NOMO-1 treated with DMSO at 0.1 percent for 48 hours (cell line): ENCODE measurements around the gene PSMD8.

Experiments used
- DNase-seq: peaks from one replicate; lab custom pipeline; 2025; ENCODE audit not compliant: unreplicated experiment; lab: John Stamatoyannopoulos, UW

Gene PSMD8

DNA sequence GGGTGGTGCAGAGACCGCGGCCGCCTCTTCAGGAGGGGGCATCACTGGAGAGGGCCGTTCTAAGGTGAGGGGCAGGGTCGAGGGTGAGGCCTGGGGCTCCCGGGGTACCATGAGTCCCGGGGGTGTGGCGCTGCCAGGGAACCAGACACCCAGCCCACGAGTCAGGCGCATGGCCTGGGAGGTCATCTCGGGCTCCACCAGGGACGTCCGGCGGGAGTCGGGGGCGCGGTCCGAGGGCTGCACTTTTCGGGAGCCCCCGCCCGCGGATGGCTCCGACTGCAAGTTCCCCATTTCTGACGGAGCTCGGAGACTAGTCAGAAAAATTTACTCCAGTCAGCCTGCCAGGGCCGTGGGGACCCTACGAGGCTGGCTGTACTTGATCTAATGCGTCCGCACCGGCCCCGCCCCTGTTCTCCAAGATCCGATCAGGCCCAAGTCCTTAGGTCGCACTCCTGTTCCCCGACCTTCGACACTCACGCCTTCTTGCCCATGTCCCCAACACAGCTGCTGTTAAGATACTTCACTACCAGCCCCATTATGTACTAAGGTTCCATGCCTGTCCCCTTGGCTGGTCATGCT is 12.7 kb downstream of the PSMD8 start:
- peak; percentile 43 for DNase-seq

DNA sequence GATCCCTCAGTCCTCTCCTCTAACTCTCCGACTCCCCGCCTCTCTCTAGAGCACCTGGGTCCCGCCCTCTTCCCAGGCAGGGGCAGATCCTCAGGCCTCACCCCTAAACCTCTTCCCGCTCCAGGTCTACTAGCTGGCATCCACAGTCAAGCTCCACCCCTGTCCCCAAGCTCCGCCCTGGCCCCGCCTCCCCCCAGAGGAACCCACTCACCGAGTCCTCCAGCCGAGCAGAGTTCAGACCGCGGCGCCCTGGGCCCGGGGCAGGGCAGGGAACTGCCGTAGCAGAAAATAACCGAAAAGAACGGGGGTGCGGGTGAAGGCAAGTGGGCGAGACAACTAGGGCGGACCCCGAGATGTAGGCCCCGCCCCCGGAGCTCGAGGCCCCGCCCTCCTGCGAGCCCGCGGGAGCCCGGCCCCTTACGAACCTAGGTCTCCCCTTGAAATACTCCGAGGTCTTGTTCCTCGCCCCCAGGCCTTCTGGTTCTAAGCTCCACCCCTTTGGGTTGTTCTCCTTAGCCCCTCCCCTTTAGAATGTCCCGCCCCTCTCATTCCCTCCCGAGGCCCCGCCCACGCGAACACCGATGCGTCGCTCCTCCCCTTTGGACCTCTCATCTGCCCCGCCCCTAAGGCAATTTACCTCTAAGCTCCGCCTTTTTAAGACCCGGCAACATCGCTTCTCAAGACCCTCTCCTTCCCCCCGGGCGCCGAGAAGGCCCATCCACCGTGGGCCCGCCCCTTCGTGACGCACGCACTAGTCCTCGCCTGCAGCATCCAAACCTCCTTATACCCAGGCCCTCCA is 13.4 kb downstream of the PSMD8 start, which contains the start of gene GGN:
Gene GGN, minus strand, starts transcription at position 485 of the 799 bp plus-strand sequence. CDS start 773 bp downstream, outside the sequence.
- peak; percentile 62 for DNase-seq

DNA sequence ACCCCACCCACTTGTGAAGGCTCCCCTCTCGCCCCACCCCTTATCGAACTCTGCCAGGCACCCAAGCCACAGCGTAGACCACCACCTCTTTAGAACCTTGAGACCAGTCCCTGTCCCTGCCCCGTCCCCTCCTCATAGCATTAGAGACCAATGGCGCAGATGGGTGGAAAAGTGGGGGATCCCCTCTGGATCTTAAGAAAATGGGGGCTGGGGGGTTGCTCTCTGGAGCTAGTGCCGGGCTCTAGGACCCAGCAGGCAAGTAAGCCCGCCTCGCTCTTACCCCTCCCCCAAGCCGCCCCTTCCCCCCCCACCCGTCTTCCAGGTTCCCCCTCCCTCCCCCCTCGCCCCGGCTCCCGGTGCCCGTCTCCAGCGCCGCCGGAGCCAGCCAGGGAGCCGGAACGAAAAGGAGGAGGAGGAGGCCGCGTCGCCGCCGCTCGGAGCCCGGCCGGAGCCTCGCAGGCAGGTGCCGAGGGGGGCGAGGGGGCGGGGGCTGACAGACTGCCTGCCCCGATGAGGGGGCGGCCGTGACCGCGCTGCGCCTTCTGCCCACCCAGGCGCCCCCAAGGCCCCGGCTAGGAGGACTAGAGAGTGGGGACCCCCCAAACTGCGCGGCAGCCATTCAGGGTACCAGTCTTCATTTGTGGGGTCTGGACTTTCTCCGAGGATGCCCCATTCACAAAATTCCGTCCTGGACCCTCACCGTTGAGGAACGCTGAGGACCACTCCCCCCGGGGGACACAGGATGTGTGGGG is 14.2 kb downstream of the PSMD8 start, which contains the start of gene SPRED3:
Gene SPRED3, plus strand, starts transcription at position 349 of the 752 bp plus-strand sequence. CDS start 1,606 bp downstream, outside the sequence.
- no peak for DNase-seq

DNA sequence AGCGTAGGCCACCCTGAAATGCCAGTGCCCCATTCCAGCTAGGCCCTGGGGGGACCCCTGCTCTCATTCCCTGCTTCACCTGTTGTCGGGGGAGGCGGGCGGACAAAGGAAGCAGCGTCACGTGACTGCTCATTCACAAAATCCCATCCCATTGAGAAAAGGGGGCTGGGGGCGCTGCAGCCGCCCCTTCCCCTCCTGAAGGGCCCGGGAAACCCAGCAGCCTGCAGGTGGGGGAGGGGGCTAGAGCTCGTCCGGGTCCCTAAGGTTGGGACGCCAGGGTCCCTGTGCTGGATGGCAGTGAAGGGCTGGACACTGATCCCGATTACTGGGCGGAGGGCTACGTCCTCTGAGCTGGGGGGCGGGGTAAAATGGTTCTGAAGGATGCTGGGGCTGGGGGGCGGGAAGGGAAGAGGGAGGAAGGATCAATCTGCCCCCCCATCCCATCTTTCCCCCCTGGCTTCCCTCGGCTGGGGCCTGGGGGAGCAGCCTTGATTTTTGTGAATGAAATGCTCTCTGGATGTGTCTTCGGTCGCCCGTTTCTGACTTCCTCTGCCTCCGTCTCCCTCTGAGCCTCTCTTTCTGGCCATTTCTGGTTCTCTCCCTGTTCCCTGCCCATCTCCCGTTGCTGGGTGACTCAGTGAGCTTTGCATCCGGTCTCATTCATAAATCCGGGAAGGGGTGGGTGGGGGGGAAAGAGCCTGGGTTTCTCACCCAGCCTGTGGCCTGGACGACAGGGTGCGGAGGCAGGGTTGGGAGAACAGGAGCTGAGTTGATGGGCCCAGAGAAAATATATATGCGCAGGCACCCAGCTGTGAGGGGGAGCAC is 14.9 kb downstream of the PSMD8 start:
- DNase-seq: no peak

DNA sequence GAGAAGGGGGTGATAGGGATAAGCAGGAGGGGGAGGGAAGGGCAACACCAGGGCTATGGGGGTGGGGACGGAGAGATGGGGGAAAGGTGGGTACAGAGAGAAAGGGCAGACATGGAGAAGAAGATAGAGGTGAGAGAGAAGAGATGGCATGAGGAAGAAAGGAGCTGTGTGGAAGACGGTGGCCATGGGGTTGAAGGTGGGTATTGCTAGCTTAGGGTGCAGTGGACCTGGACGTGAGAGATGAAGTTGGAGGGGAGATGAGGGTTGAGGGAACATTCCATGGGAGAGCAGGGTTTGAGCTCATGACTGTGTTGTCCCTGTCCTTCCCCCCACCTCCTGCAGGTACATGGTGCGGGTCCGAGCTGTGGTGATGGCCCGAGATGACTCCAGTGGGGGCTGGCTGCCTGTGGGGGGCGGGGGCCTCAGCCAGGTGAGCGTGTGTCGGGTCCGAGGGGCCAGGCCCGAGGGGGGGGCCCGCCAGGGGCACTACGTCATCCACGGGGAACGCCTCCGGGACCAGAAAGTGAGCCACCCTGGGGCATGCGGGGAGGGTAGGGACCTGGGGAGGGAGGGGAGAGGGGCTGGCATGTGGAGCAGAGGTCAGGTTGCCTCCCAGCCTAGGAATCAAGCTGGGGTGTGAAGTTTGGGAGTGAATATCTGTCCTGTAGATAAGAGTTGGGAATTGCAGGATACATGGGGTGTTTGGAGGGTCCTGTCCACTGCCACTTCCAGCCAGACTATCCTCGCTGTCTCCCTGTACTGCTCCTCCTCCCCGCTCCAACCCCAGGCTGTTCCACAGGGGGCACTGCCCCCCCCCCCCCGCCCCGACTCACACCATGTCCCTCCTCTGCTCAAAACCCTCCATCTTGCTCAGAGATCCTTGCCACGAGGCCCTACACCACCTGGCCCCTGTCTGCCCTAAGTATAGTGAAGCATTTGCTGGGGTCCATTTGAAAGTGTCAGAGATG is 15.9 kb downstream of the PSMD8 start:
- no peak for DNase-seq

DNA sequence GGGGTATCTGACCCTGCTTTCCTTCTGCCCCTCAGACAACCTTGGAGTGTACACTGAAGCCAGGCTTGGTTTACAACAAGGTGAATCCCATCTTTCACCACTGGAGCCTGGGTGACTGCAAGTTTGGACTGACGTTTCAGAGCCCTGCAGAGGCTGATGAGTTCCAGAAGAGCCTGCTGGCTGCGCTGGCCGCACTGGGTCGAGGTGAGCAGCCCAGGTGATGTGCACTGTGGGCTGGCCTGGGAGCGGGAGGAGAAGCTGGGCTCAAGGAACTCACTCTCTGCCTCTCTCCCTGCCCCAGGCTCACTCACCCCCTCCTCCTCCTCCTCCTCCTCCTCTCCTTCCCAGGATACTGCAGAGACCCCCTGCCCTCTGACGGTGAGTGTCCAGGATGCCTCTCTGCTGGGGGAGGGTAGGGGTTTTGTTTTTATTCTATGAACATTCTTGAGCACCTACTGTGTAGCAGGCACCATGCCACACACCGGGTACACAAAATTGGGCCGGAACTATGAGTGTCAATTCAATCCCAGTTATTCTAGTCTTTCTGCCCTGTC is 17.6 kb downstream of the PSMD8 start:
- DNase-seq: no peak

DNA sequence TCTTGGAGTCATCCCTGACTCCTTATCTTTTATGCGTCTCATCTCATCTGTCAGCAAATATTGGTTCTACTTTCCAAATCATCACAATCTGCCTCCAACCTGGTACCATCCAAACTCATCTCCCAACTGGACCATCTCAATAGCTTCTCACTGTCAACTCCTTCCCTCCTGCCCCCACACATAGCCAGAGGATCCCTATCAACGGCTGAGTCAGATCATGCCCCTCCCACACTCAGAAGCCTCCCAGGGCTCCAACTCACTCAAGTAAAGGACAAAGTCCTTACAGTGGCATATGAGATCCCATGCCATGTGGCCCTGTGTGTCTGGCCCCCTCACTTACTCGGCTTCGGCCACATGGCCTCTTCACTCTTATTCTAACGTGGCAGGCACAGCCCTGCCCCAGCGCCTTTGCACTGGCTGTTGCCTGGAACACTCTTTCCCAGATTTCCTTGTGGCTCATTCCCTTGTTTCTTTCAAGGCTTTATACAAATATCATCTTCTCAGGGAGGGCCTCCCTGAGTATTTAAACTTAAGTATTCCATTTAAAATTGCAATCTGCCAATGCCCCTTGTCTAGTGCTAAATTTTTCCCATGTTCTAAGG is 18.4 kb downstream of the PSMD8 start:
- no peak for DNase-seq

DNA sequence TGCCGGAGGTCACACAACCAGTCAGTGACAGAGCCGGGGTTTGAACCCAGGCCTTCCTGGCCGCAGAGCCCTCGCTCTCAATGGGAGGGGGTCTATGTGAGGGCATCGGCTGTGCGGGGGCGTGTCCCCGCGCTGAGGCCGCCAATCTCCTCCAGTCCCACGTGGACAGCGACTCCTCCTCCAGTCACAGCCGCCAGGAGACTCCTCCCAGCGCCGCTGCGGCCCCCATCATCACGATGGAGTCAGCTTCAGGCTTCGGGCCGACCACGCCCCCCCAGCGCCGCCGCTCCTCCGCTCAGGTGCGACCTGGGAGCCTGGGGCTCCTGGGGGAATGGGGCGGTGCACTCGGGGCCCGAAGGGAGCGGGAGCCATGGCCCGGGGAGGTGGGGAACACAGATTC is 20.1 kb downstream of the PSMD8 start:
- no peak for DNase-seq

DNA sequence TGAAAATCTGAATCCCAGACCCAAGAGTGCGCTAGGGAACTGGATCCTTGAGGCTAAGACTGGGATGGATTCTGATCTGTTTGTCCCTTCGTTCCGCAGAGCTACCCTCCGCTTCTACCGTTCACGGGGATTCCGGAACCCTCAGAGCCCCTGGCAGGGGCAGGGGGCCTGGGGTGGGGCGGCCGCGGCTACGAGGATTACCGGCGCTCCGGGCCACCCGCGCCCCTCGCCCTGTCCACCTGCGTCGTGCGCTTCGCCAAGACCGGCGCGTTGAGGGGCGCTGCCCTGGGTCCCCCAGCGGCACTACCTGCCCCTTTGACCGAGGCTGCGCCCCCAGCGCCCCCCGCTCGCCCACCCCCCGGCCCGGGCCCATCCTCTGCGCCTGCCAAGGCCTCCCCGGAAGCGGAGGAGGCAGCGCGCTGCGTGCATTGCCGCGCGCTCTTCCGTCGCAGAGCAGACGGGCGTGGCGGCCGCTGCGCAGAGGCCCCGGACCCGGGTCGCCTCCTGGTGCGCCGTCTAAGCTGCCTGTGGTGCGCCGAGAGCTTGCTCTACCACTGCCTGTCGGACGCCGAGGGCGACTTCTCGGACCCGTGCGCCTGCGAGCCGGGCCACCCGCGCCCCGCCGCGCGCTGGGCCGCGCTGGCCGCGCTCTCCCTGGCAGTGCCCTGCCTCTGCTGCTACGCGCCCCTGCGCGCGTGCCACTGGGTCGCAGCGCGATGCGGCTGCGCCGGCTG is 21.2 kb downstream of the PSMD8 start:
- DNase-seq: no peak

DNA sequence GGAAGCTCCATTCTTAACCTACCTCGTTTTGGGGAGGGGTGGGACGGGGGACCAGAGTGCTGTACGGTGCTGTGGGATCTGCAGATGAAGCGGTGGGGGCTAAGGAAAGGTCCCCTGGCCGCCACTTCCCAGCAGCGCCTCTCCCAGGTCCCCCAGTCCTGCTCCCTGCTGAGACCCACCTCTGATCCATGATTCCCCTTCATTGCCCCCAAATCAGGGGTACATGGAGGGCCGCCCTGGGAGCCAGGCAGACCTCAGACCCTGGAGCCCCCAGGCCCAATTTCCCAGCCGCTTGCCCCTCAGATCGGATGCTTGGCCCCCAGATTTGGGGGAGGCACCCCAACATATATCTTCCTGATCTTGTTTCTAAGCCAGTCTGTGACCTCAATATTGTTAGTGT is 24.7 kb downstream of the PSMD8 start:
- DNase-seq: no peak

DNA sequence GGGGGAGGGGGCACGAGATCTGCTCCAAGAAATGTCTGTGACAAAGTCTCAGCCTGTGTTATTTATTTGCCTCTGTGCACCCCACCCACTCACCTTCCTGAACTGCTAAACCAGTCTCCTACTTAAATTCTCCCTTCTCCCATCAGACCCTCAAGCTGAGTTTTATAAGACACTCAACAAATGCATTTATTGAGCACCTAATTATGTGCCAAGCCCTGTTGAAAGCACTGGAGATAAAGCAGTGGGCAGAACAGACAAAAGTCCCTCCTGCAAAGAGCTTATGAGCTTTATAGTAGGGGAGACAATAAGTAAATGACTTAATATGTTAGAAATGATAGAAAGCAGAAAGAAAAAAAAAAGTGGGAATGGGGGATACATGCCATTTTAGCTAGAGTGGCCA is 25.2 kb downstream of the PSMD8 start:
- DNase-seq: no peak

DNA sequence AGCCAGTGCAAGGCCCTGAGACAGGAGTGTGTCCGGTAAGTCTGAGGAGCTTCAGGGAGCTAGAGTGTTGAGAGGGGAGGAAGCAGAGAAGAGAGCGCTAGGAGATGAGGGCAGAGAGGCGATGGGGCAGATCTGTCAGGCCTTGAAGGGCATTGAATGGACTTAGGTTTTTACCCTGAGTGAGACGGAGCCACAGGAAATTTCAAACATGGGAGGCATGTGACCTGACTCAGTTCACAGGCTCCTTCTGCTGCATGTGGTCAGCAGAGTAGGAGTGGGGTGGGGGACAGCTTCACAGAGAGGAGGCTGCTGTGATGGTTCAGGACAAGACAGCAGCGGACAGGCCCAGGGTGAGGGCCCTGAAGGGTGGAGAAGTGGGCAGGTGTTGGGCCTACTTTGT is 26.0 kb downstream of the PSMD8 start:
- no peak for DNase-seq

DNA sequence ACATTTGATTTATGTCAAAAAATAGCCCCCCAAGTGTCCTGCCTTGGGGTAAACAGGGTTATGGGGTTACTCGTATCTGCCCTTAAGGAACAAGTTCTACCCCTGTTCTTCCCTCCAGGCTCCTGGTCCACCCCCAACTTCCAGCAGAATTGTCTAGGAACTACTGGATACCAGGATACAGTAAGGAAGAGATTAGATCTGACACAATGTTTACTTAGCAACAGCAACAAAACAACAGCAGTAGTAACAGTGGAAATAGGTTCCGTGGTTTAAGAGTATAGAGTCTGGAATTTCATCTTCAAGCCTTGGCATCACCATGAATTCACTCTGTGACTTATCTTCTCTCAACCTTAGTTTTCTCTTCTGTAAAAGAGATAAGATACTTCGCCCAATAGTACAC is 26.8 kb downstream of the PSMD8 start:
- no peak for DNase-seq

DNA sequence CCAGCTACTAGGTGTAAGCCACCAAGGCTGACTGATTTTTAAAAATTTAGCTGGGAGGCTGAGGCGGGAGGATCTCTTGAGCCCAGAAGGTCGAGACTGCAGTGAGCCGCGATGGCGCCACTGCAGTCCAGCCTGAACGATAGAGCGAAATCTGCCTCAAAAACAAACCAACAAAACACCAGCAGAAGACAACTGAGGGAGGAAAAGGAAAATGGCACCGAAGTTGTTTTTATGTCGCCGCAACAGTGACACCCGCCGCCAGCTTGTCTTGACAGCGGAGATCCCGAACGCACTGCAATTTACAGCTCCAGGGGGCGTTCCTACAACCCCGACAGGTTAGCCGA is 28.2 kb downstream of the PSMD8 start:
- DNase-seq: no peak

DNA sequence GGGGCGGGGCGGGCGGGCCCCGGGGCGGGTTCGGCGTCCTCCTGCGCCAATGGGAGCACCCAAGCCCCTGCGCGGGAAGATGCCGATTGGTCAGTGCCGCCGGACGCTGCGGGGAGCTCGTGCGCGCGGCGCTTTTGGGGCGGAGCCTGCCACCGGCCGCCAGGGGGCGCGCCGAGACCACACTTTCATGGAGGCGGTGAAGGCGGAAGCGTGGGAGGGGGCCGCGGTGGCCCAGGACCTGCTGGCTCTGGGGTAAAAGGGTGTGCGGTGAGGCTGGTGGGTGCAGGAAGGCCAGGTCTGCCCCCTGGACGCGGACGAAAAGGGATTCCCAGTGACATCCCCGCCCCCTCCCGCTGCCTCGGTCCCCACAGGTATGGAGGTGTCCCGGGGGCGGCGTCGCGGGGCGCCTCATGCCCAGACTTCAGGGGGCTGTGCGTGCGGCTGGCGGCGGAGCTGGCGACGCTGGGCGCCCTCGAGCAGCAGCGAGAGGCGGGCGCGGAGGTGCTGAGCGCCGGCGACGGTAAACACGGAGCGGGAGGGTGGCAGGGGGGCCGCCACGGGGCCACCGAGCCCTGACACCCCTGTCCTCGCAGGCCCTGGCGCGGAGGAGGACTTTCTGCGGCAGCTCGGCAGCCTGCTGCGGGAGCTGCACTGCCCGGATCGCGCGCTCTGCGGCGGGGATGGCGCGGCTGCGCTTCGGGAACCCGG is 28.8 kb downstream of the PSMD8 start, which contains the start of gene FAM98C:
Gene FAM98C, plus strand, starts transcription at position 127 of the 708 bp plus-strand sequence. Its CDS starts 61 bp downstream, at position 188.
- DNase-seq: peak; percentile 97

DNA sequence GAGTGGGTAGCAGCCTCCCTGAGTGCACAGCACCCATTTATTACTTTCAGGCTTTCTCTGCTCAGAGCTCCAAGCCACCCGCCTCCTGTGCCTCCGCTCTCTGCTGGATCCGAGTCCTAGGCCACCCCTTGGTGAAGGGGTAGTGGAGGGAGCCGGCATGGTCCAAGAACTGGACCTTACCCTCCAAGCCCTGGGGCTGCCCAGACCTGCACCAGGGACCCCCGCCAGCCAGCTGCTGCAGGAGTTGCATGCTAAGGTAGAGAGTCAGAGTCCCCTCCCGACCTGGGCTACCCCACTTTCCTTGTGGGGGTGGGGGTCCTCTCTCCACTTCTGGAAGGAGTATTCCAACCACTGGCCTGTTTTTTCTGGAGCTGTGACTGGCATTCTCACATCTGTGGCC is 30.5 kb downstream of the PSMD8 start:
- no peak for DNase-seq

DNA sequence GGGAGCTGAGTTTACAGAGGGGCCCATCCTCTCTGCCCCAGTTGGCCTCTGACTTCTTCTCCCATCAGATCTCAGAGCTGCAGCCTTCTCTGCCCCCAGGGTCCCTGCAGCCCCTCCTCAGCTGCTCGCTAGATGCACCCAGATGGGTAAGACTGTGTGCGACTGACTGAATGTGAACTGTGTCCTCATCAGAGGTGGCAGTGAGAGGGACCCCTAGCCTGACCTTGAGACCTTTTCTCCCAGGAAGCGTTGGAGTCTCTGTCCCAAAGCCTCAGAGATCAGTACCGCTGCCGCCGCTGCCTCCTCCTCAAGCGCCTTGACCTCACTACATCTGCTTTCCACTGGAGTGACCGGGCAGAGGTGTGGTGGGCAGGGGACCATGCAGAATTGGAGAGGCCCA is 30.9 kb downstream of the PSMD8 start:
- no peak for DNase-seq

DNA sequence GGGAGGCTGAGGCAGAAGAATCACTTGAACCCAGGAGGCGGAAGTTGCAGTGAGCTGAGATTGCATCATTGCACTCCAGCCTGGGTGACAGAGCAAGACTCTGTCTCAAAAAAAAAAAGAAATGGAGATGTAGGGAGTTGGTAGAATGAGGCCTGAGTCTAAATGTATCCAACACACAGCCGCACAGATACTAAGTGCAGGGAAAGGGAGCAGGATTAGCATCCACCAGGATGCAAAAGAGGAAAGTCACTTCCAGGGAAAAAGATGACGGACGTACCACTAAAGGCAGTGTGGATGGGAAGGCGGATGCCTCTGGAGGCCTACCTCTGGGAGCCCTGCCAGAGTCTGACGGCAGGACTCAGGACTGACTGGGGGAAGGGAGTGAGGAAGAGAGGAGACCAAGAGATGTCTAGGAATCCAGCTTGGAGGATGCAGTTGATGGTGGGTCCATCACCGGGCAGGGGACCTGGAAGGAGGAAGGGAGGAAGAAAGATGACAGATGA is 35.3 kb downstream of the PSMD8 start:
- no peak for DNase-seq
